GM19240 (cell line): Measurements from ENCODE around the gene PPP2R5D.

Source experiments
- DNase-seq: peaks from one replicate; pipeline ENCODE4 v3.0.0; 2011; ENCODE audit warnings: low spot score; ENCODE audit not compliant: insufficient read length

Gene PPP2R5D

DNA sequence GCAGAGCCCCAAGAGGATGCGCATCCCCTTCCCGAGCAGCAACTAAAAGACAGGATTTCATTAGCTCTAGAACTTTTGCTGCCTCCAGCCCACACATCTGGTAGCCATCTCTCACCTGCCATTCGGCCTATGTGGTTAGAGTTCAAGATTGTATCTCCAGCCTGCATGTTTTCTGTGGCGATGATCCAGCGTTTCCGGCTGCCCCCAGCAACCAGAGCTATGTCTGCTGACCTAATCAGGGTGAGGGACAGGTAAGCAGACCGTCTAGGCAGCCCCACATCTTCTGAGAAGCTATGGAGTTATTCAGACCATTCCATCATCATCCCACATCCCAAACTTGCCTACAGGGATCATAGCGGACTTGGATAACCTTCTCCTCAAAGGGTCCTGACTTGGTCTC is 71.6 kb downstream of the PPP2R5D start:
- no peak for DNase-seq

DNA sequence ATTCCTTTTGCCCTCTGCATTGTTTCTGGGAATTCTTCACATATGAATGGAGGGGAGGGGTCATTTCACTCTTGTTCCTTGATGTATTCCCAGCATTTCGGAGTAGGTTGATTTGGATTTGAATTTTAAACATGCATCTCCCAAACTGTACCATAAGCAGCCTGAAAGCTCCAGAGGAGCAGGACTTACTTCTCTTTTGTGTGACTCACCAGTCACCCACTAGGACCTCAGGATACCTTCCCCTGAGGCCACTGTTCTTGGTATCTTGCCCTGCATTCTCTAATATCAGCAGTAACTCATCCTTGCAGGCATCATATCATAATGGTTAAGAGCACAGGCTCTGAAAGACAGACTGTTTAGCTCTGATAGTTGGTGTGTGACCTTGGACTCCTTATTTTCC is 74.2 kb downstream of the PPP2R5D start:
- DNase-seq, result no peak

DNA sequence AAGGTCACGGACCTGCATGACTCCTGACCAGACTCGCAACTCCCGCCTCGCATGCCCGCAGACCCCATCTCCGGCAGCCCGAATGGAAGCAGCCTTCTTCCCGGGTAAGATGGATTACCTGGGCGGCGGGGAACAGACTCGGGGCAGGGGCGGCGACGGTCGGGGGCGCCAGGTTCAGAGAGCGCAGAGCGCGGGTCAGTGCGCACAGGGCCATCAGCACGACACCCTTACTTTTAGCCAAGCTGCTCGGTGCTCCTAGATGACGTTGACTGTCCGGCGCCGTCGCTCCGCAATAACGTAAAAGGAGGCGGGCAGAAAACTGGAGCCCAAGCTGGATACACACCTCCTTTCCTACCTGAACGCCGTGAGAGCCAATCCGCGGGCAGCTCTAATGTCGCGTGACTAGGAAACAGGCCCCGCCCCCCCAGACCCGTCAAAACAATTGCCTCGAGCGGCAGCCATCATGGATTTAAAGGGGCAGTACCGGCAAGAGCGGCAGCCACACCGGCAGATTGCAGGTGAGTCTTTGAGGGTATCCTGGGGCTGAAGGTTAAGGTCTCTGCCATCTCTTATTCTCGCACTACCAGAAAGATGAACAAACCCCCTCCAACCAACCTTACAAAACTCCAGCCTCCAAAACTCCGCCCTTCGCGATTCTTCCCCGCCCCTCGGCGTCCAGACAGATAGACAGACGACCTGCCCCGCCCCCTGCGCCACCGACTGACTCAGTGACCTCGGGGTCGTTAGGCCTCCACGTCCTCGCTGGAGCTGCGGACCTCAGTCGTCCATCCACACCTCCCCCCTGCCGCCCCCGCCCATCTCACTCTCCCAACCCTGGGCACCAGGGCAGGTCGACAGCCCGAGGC is 75.0 kb downstream of the PPP2R5D start, which contains the start of the genes KLC4 and MRPL2:
TSS of gene KLC4 (plus strand) at position 464 of the 866 bp plus-strand sequence. CDS start 1,705 bp downstream, outside the sequence.
TSS of gene MRPL2 (minus strand) at position 267 of the 866 bp plus-strand sequence. CDS start at position 214, 53 bp downstream.
- DNase-seq, result peak; percentile 99

DNA sequence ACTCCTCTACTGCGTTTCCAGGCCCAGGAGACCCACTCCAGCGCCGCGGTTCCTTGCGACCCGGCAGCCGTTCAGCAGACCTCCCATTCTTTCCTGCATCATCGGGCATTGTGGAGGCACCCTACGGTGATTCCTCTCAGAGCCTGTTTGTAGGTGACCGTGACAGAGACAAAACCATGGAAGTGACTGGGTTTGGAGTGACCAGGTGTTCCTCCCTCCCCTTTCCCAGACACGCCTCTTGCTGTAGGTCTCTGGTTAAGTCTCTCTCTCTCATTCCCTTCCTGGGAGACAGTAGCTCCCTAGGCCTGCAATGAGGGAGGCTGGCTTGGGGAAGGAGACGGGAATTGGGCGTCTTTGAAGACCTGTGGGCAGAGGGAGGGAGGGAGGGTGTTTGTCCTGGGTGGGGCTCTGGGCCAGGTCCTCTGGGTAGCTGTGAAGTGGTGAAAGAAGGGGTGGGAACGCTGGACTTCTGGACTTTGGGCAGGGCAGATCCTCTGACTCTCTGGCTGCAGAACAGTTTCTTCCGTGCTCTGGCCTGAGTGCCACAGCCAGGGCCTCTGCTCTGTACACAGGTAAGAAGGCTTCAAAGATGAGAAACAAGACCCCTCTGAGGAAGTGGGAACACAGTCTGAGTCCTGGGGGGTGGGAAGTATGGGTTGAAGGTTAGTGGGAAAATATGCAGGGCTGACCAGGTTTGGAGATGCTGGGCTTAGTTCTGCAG is 75.8 kb downstream of the PPP2R5D start:
- DNase-seq, result no peak

DNA sequence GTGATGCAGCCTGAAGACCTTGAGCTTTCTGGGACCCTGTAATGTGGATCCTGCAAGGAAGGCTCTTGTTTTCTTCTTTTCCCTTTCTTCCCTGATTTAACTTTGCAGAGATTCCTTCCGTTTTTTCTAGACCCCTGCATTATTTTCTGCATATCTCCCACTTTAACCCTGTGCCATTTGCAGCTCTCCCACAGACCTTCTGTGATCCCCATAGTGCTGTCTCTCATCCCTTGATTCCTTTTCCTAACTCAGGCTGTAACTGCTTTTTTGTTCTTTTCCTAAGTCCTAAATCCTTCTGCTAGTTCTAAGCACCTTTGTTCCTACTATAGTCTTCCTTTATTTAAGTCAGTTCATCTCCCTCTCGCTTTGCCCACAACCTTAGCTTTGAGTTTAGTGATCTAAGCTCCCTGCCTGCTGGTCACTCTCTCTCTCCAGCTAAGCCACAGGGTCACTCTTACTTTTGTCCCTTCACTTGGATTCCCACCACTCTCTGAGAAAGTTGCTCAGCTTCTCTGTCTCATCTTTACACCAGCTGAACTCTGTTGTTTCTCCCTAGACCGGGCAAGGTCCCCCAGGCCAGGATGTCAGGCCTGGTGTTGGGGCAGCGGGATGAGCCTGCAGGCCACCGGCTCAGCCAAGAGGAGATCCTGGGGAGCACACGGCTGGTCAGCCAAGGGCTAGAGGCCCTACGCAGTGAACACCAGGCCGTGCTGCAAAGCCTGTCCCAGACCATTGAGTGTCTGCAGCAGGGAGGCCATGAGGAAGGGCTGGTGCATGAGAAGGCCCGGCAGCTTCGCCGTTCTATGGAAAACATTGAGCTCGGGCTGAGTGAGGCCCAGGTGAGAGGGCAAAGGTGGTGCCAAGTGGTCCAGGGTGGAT is 76.6 kb downstream of the PPP2R5D start:
- DNase-seq, result no peak

DNA sequence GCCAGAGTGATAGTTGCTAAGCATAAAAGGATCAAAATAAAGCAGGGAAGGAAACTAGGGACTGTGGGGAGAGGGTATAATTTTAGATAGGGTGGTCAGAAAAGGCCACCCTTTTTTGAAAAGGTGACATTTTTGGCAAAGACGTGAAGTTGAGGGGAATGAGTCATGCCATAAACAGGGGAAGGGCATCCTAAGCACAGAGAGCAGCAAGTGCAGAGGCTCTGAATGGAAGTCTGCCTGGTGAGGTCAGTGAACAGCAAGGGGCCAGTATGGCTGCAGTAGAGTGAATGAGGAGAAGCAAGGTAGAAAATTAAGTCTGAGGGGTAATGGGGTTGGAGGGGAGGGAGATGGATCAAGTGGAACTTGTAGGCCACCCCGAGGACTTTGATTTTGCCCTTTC is 77.5 kb downstream of the PPP2R5D start:
- DNase-seq, result no peak
